ENCODE results near the gene ACOT8. TPM values are rescaled to one million over a fixed set of nuclear protein-coding genes. Genes with fewer than 3 reads are reported as not detected.

The ACOT8 gene
- total RNA-seq, 4 donors from 2014 or later = 34.4 to 62.0 (median 44.3) TPM

DNA sequence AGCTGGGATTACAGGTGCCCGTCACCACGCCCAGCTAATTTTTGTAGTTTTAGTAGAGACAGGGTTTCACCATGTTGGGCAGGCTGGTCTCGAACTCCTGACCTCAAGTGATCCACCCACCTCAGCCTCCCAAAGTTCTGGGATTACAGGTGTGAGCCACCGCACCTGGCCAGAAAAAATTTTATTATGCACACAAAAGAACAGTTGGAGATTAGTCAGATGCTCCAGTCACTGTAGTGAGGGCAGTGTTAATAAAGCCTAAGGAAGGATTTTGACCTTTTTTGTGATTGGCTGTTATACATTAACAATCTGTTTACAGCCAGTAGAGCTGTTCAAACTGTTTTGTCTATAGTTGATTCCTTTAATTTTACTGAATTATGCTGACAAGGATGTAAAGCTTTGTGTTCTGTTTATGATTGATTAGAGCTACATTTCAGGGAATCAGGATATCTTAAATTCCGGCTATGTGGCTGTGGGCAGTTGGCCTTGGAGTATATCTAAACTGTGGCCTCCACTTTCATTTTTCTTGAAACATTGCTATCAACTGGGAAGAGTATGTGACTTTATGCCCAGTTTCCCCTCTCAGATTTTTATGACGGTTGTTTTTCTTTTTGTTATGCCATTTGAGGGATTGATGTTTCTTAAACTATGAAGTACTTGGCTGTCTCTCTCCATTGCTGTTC, 10.1 kb upstream of the ACOT8 start:
- TF ChIP-seq EP300 (IDR thresholded peaks at IDR 0.05) (no peak), POLR2AphosphoS5 (IDR thresholded peaks at IDR 0.05) (no peak), POLR2A (IDR thresholded peaks at IDR 0.05) (no peak)
- TF ChIP-seq, protein P1, sequence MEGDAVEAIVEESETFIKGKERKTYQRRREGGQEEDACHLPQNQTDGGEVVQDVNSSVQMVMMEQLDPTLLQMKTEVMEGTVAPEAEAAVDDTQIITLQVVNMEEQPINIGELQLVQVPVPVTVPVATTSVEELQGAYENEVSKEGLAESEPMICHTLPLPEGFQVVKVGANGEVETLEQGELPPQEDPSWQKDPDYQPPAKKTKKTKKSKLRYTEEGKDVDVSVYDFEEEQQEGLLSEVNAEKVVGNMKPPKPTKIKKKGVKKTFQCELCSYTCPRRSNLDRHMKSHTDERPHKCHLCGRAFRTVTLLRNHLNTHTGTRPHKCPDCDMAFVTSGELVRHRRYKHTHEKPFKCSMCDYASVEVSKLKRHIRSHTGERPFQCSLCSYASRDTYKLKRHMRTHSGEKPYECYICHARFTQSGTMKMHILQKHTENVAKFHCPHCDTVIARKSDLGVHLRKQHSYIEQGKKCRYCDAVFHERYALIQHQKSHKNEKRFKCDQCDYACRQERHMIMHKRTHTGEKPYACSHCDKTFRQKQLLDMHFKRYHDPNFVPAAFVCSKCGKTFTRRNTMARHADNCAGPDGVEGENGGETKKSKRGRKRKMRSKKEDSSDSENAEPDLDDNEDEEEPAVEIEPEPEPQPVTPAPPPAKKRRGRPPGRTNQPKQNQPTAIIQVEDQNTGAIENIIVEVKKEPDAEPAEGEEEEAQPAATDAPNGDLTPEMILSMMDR (IDR thresholded peaks at IDR 0.05) = no peak
- Histone ChIP-seq H3K36me3 (no peaks in the 10 kb centered on the region), H3K9me3 (no peaks in the 10 kb centered on the region), H3K27me3 (no peaks in the 10 kb centered on the region), H3K27ac (no peak overlapping the region), H3K4me3 (no peak overlapping the region), H3K4me1 (no peaks in the 10 kb centered on the region)
- 86% methylated on average over 6 of the region's 6 CpGs for WGBS
- DNase-seq (ENCODE audit: low spot score in 2 of 2) = no peak

DNA sequence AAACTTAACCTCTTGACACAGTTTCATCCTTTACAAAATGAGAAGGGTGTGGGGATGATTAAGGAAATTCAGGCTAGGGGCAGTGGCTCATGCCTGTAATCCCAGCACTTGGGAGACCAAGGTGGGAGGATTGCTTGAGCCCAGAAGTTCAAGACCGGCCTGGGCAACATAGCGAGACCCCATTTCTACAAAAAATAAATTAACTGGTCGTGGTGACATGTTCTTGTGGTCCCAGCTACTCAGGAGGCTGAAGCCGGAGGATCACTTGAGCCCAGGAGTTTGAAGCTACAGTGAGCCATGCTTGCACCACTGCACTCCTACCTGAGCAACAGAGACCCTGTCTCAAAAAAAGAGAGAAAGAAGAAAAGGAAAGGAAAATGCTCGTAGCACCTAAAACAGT, 9.3 kb upstream of the ACOT8 start:
- Histone ChIP-seq H3K27ac (no peak overlapping the region), H3K4me1 (no peaks in the 10 kb centered on the region), H3K9me3 (no peaks in the 10 kb centered on the region), H3K36me3 (no peaks in the 10 kb centered on the region), H3K4me3 (no peak overlapping the region), H3K27me3 (no peaks in the 10 kb centered on the region)
- WGBS = 91% methylated on average over 5 of the region's 5 CpGs
- DNase-seq (ENCODE audit: low spot score in 2 of 2) = no peak
- TF ChIP-seq, protein P1 (IDR thresholded peaks at IDR 0.05) = no peak
- TF ChIP-seq POLR2AphosphoS5 (IDR thresholded peaks at IDR 0.05) = no peak

GRCh38 chr20:45863543-45864470, 6.6 kb upstream of the ACOT8 start:
- no peak for TF ChIP-seq POLR2AphosphoS5 (IDR thresholded peaks at IDR 0.05)
- TF ChIP-seq, protein P1 (IDR thresholded peaks at IDR 0.05) = no peak
- no peak for TF ChIP-seq EP300 (IDR thresholded peaks at IDR 0.05)
- no peak for TF ChIP-seq POLR2A (IDR thresholded peaks at IDR 0.05)

GRCh38 chr20:45861221-45862075, 4.3 kb upstream of the ACOT8 start:
- H3K4me3 ChIP-seq = no peak overlapping the region
- H3K36me3 ChIP-seq = no peaks in the 10 kb centered on the region
- DNase-seq (ENCODE audit: low spot score in 2 of 2) = no peak
- no peak overlapping the region for H3K27ac ChIP-seq
- TF ChIP-seq EP300 (IDR thresholded peaks at IDR 0.05) (no peak), POLR2A (IDR thresholded peaks at IDR 0.05) (no peak)
- H3K4me1 ChIP-seq = peaks cover 14% of the 10 kb centered on the region
- 93% methylated on average over 7 of the region's 7 CpGs for WGBS
- H3K27me3 ChIP-seq = no peaks in the 10 kb centered on the region
- no peaks in the 10 kb centered on the region for H3K9me3 ChIP-seq

More at GRCh38 chr20:45863543-45864470, 6.6 kb upstream of the ACOT8 start:
- 82% methylated on average over 7 of the region's 7 CpGs for WGBS
- Histone ChIP-seq H3K36me3 (no peaks in the 10 kb centered on the region), H3K9me3 (no peaks in the 10 kb centered on the region), H3K27ac (no peak overlapping the region), H3K4me3 (no peak overlapping the region), H3K27me3 (no peaks in the 10 kb centered on the region), H3K4me1 (no peaks in the 10 kb centered on the region)
- DNase-seq (ENCODE audit: low spot score in 2 of 2) = no peak

DNA sequence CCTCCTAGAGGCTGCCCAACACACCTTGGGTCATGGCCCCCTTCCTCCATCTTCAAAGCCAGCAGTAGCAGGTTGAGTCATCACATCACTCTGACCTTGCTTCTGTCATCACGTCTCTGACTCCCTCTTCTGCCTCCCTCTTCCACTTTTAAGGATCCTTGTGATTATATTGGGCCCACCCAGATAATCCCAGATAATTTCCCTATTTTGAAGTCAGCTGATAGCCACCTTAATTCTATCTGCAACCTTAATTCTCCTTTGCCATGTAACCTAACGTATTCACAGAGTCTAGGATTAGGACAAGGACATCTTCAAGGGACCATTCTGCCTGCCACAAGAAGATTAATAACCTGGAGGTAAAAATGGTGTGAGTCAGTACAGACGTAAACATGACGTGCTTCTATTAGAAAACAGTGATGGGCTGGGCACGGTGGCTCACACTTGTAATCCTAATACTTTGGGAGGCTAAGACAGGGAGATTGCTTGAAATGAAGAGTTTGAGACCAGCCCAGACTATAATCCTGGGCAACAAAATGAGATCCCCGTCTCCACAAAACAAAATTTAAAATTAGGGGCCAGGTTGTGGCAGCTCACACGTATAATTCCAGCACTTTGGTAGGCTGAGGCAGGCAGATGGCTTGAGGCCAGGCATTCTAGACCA, 3.5 kb upstream of the ACOT8 start:
- Histone ChIP-seq H3K27ac (no peak overlapping the region), H3K36me3 (no peaks in the 10 kb centered on the region), H3K4me3 (no peak overlapping the region), H3K9me3 (no peaks in the 10 kb centered on the region), H3K4me1 (peaks cover 22% of the 10 kb centered on the region), H3K27me3 (no peaks in the 10 kb centered on the region)
- TF ChIP-seq, protein P1 (IDR thresholded peaks at IDR 0.05) = no peak
- TF ChIP-seq EP300 (IDR thresholded peaks at IDR 0.05) (no peak), POLR2A (IDR thresholded peaks at IDR 0.05) (no peak), POLR2AphosphoS5 (IDR thresholded peaks at IDR 0.05) (no peak)
- 69% methylated on average over 7 of the region's 7 CpGs for WGBS
- DNase-seq (ENCODE audit: low spot score in 2 of 2) = no peak
